GM12891 (cell line): ENCODE results near the gene XRCC3.

ENCODE experiments used
- PAX5 ChIP-seq: IDR thresholded peaks from 2 replicates; pipeline ENCODE4 v1.6.1; 2011; ENCODE audit warnings: low read length, moderate library complexity, mild to moderate bottlenecking; ENCODE audit not compliant: insufficient read depth, severe bottlenecking
- POLR2A ChIP-seq: IDR thresholded peaks from 2 replicates; pipeline ENCODE4 v1.6.1; 2011; ENCODE audit warnings: low read depth, low read length, control low read depth
- POLR2AphosphoS5 ChIP-seq: IDR thresholded peaks from 2 replicates; pipeline ENCODE4 v1.6.1; 2011; ENCODE audit warnings: low read depth, low read length, control low read depth
- SPI1 ChIP-seq: IDR thresholded peaks from 2 replicates; pipeline ENCODE4 v1.6.1; 2011; ENCODE audit warnings: low read depth, low read length, control low read depth
- TAF1 ChIP-seq: IDR thresholded peaks from 2 replicates; pipeline ENCODE4 v1.6.1; 2011; ENCODE audit warnings: low read depth, low read length, control low read depth

DNA sequence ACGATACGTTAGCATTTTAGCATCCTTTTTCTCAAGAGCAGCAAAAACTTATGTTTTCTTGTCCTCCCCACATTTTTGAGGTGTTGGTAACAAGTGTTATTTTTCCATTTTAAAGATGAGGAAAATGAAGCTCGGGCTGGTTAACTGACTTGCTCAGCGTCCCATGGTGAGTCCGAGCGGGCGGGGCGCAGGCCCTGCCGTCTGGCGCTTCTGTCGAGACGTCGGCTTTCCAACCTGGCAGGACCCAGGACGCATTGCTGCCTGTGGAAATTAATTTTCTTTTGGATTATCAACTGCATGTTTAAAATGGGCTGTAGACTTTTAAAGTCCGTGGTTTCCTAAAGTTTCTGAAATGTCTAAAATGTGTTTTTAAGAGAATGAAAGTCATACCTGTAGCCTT lies 30.4 kb downstream of the XRCC3 start:
- no peak for TF ChIP-seq POLR2A
- TF ChIP-seq POLR2AphosphoS5, result no peak
- no peak for TF ChIP-seq TAF1
- TF ChIP-seq PAX5, result no peak
- TF ChIP-seq SPI1, result no peak
